ENCODE data around the gene DLEC1.

- TF ChIP-seq SMC3 (IDR thresholded peaks at IDR 0.05; ENCODE audit: low read depth, low read length) (no peak), CTCF (conservative IDR thresholded peaks at IDR 0.05; ENCODE audit: low read depth, low read length) (no peak), FOS (IDR thresholded peaks at IDR 0.05; ENCODE audit: low read depth, low read length) (no peak), POLR2A (IDR thresholded peaks at IDR 0.05; ENCODE audit: low read depth, low read length) (no peak), CHD1 (IDR thresholded peaks at IDR 0.05; ENCODE audit: low read depth, low read length) (no peak), MAZ (IDR thresholded peaks at IDR 0.05; ENCODE audit: borderline replicate concordance, low read depth, low read length) (no peak), CEBPB (IDR thresholded peaks at IDR 0.05; ENCODE audit: low read depth, low read length) (no peak), MXI1 (IDR thresholded peaks at IDR 0.05; ENCODE audit: borderline replicate concordance, low read depth, low read length) (no peak), ELK1 (IDR thresholded peaks at IDR 0.05; ENCODE audit: borderline replicate concordance, low read depth, low read length) (no peak), RCOR1 (IDR thresholded peaks at IDR 0.05; ENCODE audit: insufficient replicate concordance, low read length) (no peak), RAD21 (IDR thresholded peaks at IDR 0.05; ENCODE audit: low read length) (no peak)
These were observed 125.0 kb downstream of the DLEC1 start for GRCh38 chr3:38163841-38164642.
